Endothelial cell of umbilical vein (primary cell): ENCODE results near the gene PRKCB. TPM values are rescaled to one million over a fixed set of nuclear protein-coding genes. Genes with fewer than 3 reads are reported as not detected.

Experiments
- BruUV-seq: library from RNA; stranded (reverse); fragments of 400-500 nt; replicated peaks from 2 replicates; lab custom pipeline; 2021; lab: Mats Ljungman, UMichigan
- CTCF ChIA-PET: fragments of 300-600, 350-600 bp; sonication (Branson Sonifier 250); formaldehyde crosslinking; loops from one replicate; lab custom pipeline; 2021; ENCODE audit warnings: antibody characterized with exemption, inconsistent platforms; lab: Charles Lee
- POLR2A ChIA-PET: fragments of 300-600, 350-600 bp; sonication (Branson Sonifier 250); formaldehyde crosslinking; loops from one replicate; lab custom pipeline; 2021; ENCODE audit warnings: antibody characterized with exemption, inconsistent platforms; lab: Charles Lee
- DNase-seq: peaks from one replicate; pipeline ENCODE4 v3.0.0-alpha.2; 2011; ENCODE audit warnings: low read depth, low spot score
- FAIRE-seq: peaks from 2 replicates; lab custom pipeline; 2011; peaks lifted over from hg19 to GRCh38; lab: Jason Lieb, UNC
- H2AFZ ChIP-seq: 2 replicates; pipeline ENCODE4 v1.6.0; 2012; ENCODE audit warnings: low read depth, low read length, control low read depth, inconsistent platforms
- H3K27ac ChIP-seq: 2 replicates; pipeline ENCODE4 v1.5.1; 2011; ENCODE audit warnings: low read depth, mild to moderate bottlenecking, control low read depth, low read length, moderate library complexity; ENCODE audit not compliant: insufficient read depth
- H3K27me3 ChIP-seq, 2 experiments: 2 replicates each; pipeline versions ENCODE4 v1.6.0 to v1.6.1; 2011; ENCODE audit warnings: low read length in 2 of 2, mixed read lengths in 1 of 2; ENCODE audit not compliant: control insufficient read depth in 2 of 2, insufficient read depth in 2 of 2
- H3K36me3 ChIP-seq, 2 experiments: 2 replicates in 1 of 2; 3 replicates in 1 of 2; pipeline ENCODE4 v1.5.1; 2011; ENCODE audit warnings: low read length in 2 of 2, mild to moderate bottlenecking in 1 of 2, moderate library complexity in 1 of 2; ENCODE audit not compliant: control insufficient read depth in 2 of 2, insufficient read depth in 2 of 2; ENCODE audit errors: extremely low read depth in 1 of 2
- H3K4me1 ChIP-seq: 3 replicates; pipeline ENCODE4 v1.5.1; 2011; ENCODE audit warnings: mild to moderate bottlenecking, low read length; ENCODE audit not compliant: control insufficient read depth, insufficient read depth; ENCODE audit errors: extremely low read depth
- H3K4me2 ChIP-seq: 2 replicates; pipeline ENCODE4 v1.6.1; 2011; ENCODE audit warnings: low read length, control low read depth, mixed read lengths; ENCODE audit not compliant: insufficient read depth
- H3K4me3 ChIP-seq, 3 experiments: fragments of 200-600 bp in 1 of 3; sonication (generic), shearing (Covaris generic) in 1 of 3; replicated peaks in 1 of 3; 2 replicates each; pipeline ENCODE4 v1.5.1; 2011 to 2016; ENCODE audit warnings: control low read depth in 3 of 3, low read length in 3 of 3, mild to moderate bottlenecking in 2 of 3, inconsistent platforms in 1 of 3, low read depth in 1 of 3, moderate library complexity in 1 of 3; ENCODE audit not compliant: insufficient read depth in 1 of 3
- H3K79me2 ChIP-seq: 2 replicates; pipeline ENCODE4 v1.6.0; 2012; ENCODE audit warnings: low read length, inconsistent platforms; ENCODE audit not compliant: control insufficient read depth, insufficient read depth
- H3K9ac ChIP-seq: replicated peaks from 2 replicates; pipeline ENCODE3; 2011; ENCODE audit warnings: low read length, control low read depth; ENCODE audit not compliant: insufficient read depth; ENCODE audit errors: extremely low read depth
- H3K9me1 ChIP-seq: replicated peaks from 3 replicates; pipeline ENCODE4 v1.6.0; 2011; ENCODE audit warnings: mild to moderate bottlenecking, low read length; ENCODE audit not compliant: control insufficient read depth, insufficient read depth; ENCODE audit errors: extremely low read depth
- H3K9me3 ChIP-seq: replicated peaks from 2 replicates; pipeline ENCODE4 v1.5.1; 2012; ENCODE audit warnings: low read length, inconsistent platforms; ENCODE audit not compliant: control insufficient read depth, insufficient read depth
- H4K20me1 ChIP-seq: replicated peaks from 2 replicates; pipeline ENCODE3; 2011; ENCODE audit warnings: mild to moderate bottlenecking, low read length; ENCODE audit not compliant: control insufficient read depth, insufficient read depth; ENCODE audit errors: extremely low read depth
- EZH2 ChIP-seq: IDR thresholded peaks from 2 replicates; pipeline ENCODE4 v1.6.1; 2012; ENCODE audit warnings: borderline replicate concordance, low read depth, mild to moderate bottlenecking, moderate library complexity, low read length, inconsistent platforms; ENCODE audit not compliant: severe bottlenecking
- FOS ChIP-seq: IDR thresholded peaks from 2 replicates; pipeline ENCODE4 v1.6.1; 2011; ENCODE audit warnings: mild to moderate bottlenecking, low read length, moderate library complexity, borderline replicate concordance; ENCODE audit not compliant: insufficient read depth
- GATA2 ChIP-seq: IDR thresholded peaks from 2 replicates; pipeline ENCODE4 v1.7.0; 2011; ENCODE audit warnings: low read depth, mild to moderate bottlenecking, moderate library complexity, mixed read lengths, low read length; ENCODE audit not compliant: insufficient read length, insufficient read depth
- JUN ChIP-seq: IDR thresholded peaks from 2 replicates; pipeline ENCODE4 v1.6.1; 2011; ENCODE audit warnings: borderline replicate concordance, low read depth; ENCODE audit not compliant: insufficient read length, insufficient read depth
- MYC ChIP-seq: IDR thresholded peaks from one replicate; pipeline ENCODE4 v1.6.1; 2011; ENCODE audit warnings: mild to moderate bottlenecking, low read depth, low read length
- POLR2A ChIP-seq: IDR thresholded peaks from 2 replicates; pipeline ENCODE4 v1.6.1; 2012; ENCODE audit warnings: low read depth, mild to moderate bottlenecking, control low read depth, low read length
- POLR2AphosphoS5 ChIP-seq: IDR thresholded peaks from 2 replicates; pipeline ENCODE4 v1.6.1; 2012; ENCODE audit warnings: low read depth, mild to moderate bottlenecking, control low read depth, low read length, moderate library complexity; ENCODE audit not compliant: insufficient read depth
- dilution Hi-C: fragments of 300-500 bp; cut with MboI; formaldehyde crosslinking; loops from one replicate; pipeline ENCODE4 v1.15.0; 2019; ENCODE audit warnings: low sequenced_read_pairs; ENCODE audit not compliant: extremely low pct_ligation_motif_present
- intact Hi-C: fragments of 100-400 bp; cut with micrococcal nuclease; formaldehyde crosslinking; loops from one replicate; pipeline ENCODE4 v1.10.0; 2022
- polyA plus RNA-seq, 4 experiments: library from polyadenylated mRNA; depleted of rRNA in 3 of 4; stranded (reverse) in 3 of 4; unstranded in 1 of 4; fragments of >200 nt; gene quantifications; 2 replicates each; pipeline versions ENCODE4 v1.2.1 to v1.2.3, GENCODE V29; 2011 to 2012; ENCODE audit warnings: missing spikeins in 1 of 4
- total RNA-seq: library from RNA; stranded (reverse); gene quantifications from 2 replicates; pipeline ENCODE4 v1.2.3, GENCODE V29; 2021
- TF ChIP-seq, protein P1 (sequence below), 2 donors: IDR thresholded peaks; 1 replicate in 1 of 2; 2 replicates in 1 of 2; pipeline ENCODE4 v1.5.1; 2011; ENCODE audit warnings: low read length in 2 of 2, mild to moderate bottlenecking in 2 of 2, moderate library complexity in 2 of 2, control low read depth in 1 of 2, inconsistent platforms in 1 of 2, low read depth in 1 of 2; ENCODE audit not compliant: insufficient read depth in 1 of 2; ENCODE audit errors: extremely low read depth in 1 of 2
- TF ChIP-seq, protein P2 (sequence below): IDR thresholded peaks from 2 replicates; pipeline ENCODE4 v1.6.1; 2011; ENCODE audit not compliant: insufficient read depth, insufficient read length

PRKCB gene
- total and polyA plus RNA-seq, 2 donors (not counting 3 experiments of a cell fraction or from before 2014, with no cell fraction given) = 0.01 TPM; not detected in 1

DNA sequence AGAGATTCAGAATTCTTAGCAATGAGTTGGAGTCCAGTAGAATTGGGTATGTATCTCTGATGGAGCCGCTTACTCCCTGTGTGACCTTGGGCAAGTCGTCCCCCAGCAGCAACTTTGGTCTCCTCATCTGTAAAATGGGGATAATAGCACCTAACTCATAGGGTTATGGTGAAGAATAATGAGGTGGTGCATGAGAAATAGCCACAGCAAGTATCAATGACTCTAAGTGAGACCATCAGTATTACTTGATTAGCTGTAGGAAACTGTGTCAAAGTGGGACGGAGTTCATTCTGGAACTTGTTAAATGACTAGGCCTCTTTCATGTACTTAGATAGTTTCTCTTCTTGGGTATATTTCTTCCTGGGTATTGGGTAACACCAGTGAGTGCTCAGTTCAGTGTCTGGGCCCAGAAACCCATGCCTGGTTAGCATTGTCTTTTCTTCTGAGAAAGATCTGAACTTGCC is 6.4 kb downstream of the PRKCB start:
- ChIA-PET CTCF (interaction anchor here (1.4 kb wide), 1 partner anchor 49 kb away, joined by 3 read pairs; no protein-coding TSS in a partner anchor), POLR2A (no interaction called here)
- FAIRE-seq = no peak
- peaks cover 8 to 9% of the 10 kb centered on the region in 2 experiments for H3K27me3 ChIP-seq
- no peak overlapping the region for H2AFZ ChIP-seq
- H3K79me2 ChIP-seq = no peaks in the 10 kb centered on the region
- H3K9me1 ChIP-seq = no peaks in the 10 kb centered on the region
- no peaks in the 10 kb centered on the region for H4K20me1 ChIP-seq
- H3K27ac ChIP-seq = no peak overlapping the region
- H3K4me2 ChIP-seq = no peak overlapping the region
- H3K9ac ChIP-seq = no peak overlapping the region
- no peak for DNase-seq
- dilution Hi-C loops = no loop called here
- H3K36me3 ChIP-seq = no peaks in the 10 kb centered on the region
- no peaks in the 10 kb centered on the region for H3K4me1 ChIP-seq
- no peaks in the 10 kb centered on the region for H3K9me3 ChIP-seq
- TF ChIP-seq EZH2 = no peak
- TF ChIP-seq FOS = no peak
- no peak for TF ChIP-seq GATA2
- BruUV-seq = no TSS peak
- no peak overlapping the region for H3K4me3 ChIP-seq
- intact Hi-C loops = no loop called here

DNA sequence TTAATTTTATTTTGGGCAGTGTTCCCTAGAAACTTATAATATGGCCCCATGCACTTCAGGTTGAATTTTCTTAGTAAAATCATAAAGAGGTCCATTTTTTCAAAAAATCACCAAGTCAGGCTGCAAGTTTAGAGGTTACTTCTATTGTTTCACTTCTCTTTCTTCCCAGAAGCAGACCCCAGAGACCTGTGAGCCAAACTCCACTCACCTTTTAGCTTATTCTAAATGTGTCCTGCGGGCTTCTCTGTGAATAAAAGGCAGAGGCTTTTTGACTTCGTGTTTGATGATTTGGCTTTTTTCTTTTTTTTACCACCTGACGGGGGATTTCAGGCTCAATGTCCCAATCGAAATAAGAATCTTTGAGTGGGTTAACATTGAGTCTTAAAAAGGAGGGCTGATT is 7.4 kb downstream of the PRKCB start:
- Histone ChIP-seq H3K27me3 (peaks cover 4 to 5% of the 10 kb centered on the region in 2 experiments), H2AFZ (no peak overlapping the region), H3K36me3 (no peaks in the 10 kb centered on the region), H3K4me3 (no peak overlapping the region), H3K79me2 (no peaks in the 10 kb centered on the region), H3K27ac (no peak overlapping the region), H3K4me1 (no peaks in the 10 kb centered on the region), H4K20me1 (no peaks in the 10 kb centered on the region), H3K9me3 (no peaks in the 10 kb centered on the region), H3K9me1 (no peaks in the 10 kb centered on the region), H3K9ac (no peak overlapping the region), H3K4me2 (no peak overlapping the region)
- ChIA-PET POLR2A (interaction anchor here (0.7 kb wide), 1 partner anchor 384 kb away, joined by 4 read pairs; no protein-coding TSS in a partner anchor), CTCF (interaction anchor here (1.4 kb wide), 1 partner anchor 48 kb away, joined by 3 read pairs; no protein-coding TSS in a partner anchor)
- FAIRE-seq = no peak
- DNase-seq = no peak
- intact Hi-C loops = no loop called here
- TF ChIP-seq MYC = no peak
- TF ChIP-seq, protein P1, sequence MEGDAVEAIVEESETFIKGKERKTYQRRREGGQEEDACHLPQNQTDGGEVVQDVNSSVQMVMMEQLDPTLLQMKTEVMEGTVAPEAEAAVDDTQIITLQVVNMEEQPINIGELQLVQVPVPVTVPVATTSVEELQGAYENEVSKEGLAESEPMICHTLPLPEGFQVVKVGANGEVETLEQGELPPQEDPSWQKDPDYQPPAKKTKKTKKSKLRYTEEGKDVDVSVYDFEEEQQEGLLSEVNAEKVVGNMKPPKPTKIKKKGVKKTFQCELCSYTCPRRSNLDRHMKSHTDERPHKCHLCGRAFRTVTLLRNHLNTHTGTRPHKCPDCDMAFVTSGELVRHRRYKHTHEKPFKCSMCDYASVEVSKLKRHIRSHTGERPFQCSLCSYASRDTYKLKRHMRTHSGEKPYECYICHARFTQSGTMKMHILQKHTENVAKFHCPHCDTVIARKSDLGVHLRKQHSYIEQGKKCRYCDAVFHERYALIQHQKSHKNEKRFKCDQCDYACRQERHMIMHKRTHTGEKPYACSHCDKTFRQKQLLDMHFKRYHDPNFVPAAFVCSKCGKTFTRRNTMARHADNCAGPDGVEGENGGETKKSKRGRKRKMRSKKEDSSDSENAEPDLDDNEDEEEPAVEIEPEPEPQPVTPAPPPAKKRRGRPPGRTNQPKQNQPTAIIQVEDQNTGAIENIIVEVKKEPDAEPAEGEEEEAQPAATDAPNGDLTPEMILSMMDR (IDR thresholded peaks at IDR 0.05; ENCODE audit: extremely low read depth in 1 of 2, insufficient read depth in 1 of 2, low read depth in 1 of 2, low read length in 2 of 2) = no peak
- no peak for TF ChIP-seq JUN
- no peak for TF ChIP-seq GATA2
- no peak for TF ChIP-seq FOS
- TF ChIP-seq POLR2A = no peak
- TF ChIP-seq, protein P2, sequence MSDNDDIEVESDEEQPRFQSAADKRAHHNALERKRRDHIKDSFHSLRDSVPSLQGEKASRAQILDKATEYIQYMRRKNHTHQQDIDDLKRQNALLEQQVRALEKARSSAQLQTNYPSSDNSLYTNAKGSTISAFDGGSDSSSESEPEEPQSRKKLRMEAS = no peak
- TF ChIP-seq EZH2 = no peak
- TF ChIP-seq POLR2AphosphoS5 = no peak
- no TSS peak for BruUV-seq
- dilution Hi-C loops = no loop called here
